CD4-positive, alpha-beta T cell treated with Interleukin-6 for 4 hours (primary cell): ENCODE measurements around the gene SLC39A11.
"Not testable (repeated sequence)": the region's sequence is repeated elsewhere in the genome, so short reads cannot be mapped to it uniquely, and the experiment has no call there.

Experiments used
- DNase-seq: peaks from one replicate; pipeline ENCODE4 v3.0.0-alpha.2; 2020; ENCODE audit warnings: mixed read lengths

Gene SLC39A11

GRCh38 chr17:72661945-72662826 lies 430.3 kb downstream of the SLC39A11 start:
- no peak for DNase-seq

GRCh38 chr17:72661116-72661944 lies 431.2 kb downstream of the SLC39A11 start:
- no peak for DNase-seq

DNA sequence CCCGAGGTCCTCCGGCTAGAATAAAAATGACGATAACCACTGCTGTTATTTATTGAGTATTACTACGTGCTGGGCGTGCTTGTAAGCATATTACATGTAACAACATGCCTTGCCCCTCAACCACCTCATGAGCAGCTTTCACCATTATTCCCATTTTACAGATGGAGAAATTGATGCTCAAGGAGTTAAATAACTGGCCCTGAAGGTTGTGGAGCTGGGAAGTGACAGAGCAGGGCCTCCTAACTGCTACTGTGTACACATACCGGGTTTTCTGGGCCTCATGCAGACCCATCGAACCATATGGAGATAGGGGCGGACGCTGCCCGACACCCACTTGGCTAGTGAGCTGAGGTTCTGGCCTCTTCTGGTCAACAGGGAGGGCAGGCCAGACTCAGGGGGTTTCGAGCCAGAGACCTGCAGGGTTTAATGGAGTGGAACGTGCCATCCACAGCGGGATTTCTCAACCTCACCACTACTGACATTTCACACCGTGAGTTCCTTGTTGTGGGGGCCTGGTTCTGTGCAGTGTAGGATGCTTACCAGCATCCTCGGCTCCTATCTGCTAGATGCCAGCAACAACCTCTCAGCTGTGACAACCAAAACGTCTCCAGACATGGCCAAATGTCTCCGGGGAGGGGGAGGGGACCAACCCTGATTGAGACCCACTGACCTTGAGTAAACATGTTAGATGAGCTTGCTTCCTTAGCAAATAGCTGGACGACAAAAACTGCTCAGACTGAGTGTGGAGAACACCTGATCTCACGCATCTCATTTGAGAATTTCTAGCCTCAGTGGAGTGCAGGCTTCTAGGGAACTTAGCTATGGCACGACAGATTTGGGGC lies 432.0 kb downstream of the SLC39A11 start:
- no peak for DNase-seq

- no peak for DNase-seq
These were observed 432.7 kb downstream of the SLC39A11 start for GRCh38 chr17:72659811-72660210.

DNA sequence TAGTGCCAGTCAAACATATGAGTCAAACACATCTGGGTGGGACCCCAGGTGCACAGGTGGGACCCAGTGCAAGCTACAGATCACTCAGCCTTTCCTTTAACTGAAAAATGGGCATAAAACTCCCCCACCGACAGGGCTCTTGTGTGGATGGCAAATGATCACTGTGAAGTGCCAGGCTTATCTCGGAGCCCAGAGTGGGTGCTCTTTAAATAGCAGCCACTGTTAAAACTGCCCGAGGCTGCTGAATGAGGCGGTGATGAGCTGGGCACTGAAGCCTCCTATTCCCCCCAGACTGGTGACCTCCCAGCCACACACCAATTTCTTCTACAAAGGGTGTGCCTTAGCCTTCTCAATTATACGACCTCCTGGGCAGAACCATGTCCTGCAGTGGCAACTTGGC lies 433.8 kb downstream of the SLC39A11 start:
- DNase-seq: no peak

DNA sequence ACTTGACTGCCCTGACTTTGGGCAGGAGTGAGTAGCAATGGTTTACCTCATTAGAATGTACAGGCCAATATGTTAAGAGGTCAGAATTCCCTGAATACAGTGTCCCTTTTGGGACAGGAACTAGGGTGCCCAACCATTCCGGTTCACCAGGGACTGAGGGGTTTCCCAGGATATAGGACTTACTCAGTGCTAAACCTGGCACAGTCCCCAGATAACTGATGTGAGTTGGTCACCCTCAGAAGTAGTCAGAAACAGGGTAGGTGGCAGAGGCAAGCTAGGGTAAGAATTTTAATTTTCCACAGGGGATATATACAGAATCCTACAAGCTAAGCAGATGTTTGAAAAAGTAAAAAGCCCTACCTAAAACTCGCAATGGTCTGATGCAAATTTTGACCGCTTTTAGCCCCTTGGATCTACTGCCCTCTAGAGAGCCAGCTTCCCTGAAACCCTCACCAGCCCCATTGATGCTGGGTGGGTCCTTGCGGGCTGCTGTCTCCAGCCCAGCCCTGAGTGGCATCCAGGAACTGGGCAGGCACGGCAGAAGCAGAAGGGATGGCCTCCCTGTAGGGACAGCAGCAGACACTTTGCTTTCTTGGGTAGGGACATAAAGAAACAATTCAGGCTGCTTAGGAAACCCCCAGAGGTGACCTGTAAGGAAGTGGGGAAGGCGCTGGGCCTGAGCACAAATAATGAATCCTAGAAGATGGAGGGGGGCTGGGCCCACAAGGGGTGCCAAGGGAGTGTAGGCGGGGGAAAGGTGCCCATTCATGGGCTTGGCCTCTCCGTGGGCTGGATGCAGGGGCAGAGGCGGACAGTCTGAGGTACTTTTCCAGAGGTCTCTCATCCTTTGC lies 434.8 kb downstream of the SLC39A11 start:
- DNase-seq: no peak

GRCh38 chr17:72656130-72656763 lies 436.2 kb downstream of the SLC39A11 start:
- DNase-seq: no peak

DNA sequence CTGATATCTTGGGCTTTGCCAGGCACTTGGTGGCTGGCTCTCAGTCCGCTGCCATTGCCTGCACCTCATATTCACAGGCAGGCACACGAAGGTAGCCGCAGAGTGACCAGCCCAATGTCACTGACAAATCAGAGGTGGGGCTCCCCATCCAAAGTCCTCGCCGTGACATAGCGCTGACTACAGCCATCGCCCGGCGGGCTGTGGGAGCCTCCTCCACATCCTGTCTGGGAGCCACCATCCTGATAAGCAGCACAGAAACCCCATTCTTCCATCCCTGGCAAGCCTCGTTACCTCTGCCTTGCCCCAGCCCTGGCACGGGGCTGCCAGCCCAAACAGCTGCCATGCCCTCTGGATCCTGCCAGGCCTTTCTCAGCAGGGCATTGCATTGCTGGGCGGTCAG lies 437.8 kb downstream of the SLC39A11 start:
- no peak for DNase-seq

DNA sequence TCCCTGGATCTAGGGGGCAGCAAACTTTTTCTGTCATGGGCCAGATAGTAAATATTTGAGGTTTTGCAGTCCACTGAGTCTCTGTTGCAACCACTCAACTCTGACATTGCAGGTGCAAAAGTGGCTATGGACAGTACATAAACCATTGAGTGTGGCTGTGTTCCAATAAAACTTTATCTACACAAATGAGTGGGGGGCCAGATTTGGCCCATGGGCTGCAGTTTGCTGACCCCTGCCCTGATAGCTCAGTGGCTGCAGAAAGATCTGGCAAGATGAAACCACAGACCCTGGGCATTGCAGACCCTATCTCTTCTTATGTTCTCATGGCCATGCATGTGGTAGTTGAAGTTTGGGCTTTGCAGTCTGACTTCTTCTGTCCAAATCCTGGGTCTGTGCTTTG lies 440.5 kb downstream of the SLC39A11 start:
- DNase-seq: no peak

GRCh38 chr17:72648702-72649101 lies 443.8 kb downstream of the SLC39A11 start:
- DNase-seq: no peak

GRCh38 chr17:72646176-72646575 lies 446.3 kb downstream of the SLC39A11 start:
- no peak for DNase-seq

GRCh38 chr17:72644492-72644891 lies 448.0 kb downstream of the SLC39A11 start:
- no peak for DNase-seq

DNA sequence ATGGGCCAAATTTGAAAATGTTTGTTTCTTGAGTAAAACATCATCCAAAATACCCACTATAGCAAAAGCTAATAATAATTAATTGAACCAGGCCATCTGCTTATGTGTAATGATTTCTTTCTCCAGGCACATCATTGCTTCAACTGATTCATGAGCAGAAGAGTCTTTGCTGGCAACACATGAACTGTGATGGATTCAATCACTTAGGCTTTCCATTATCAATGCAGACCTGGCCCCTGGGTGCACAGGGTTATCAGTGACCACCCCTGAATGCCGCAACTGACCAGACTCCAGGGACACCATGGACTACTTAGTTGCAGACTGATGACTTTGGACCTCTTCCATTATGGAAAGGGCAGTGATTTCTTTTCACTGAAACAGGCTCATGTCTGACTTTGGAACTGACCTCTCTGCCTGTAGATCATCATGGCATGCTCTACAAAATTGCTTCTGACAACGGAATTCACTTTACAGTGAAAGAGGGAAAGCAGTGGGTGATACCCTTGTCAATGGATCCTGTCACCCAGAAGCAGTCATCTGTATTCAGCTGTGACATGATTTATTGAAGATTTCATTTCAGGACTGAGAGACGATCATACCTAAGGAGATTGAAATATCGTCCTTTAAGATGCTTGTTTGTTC lies 448.8 kb downstream of the SLC39A11 start:
- DNase-seq: no peak

GRCh38 chr17:72642720-72643119 lies 449.8 kb downstream of the SLC39A11 start:
- DNase-seq: no peak

DNA sequence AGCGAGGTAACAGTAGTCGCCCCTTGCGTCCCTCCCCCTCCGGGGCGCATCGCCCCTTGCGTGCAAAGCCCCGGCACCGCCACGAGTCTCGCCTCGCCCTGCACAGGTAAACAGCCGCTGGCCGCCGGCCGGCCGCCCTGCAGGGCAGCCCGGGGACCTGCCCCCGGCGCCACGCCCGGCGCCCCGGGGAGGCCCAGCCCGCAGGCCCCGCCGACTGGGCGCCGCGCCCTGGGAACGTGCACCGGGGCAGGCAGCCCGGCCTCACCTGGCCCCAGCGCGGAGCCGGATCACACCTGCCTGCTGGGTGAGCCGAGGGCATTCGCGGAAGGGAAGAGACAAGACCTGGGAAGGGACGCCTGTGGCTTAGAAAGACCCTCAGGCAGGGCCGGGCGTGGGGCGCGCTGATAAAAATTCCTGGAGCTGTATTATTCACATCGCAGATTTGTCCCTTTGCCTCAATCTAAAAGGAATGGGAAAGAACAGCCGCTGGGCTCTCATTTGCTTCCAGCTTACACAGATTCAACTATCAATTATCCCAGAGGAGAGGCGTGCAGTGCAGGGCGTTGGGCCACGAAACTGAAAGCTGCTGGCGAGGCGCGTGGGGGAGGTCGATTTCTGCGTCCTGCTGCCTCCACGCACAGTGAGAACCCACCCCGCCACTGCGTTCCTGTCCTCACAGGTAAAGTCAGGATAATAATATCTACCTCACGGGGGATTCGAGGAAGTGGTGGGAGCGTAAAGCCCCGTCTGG lies 451.9 kb downstream of the SLC39A11 start:
- no peak for DNase-seq

DNA sequence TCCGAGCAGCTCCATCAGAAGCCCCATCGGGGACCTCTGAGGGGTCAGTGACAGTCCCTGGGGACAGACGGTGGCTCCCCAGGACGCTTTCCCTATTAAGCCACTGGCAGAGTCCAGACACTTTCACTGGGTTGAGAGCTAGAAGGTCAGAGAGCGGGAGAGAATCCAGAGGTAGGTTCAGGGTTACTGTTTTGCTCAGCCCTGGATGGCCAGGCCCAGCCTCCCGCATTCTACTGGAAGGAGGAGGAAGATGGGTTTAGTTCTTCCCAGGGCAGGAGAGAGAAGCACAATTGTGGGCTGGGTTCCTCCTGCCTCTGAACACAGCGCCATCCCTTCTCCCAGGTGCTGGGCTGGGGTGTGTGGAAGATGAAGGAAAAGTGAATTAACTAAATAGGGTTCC lies 452.8 kb downstream of the SLC39A11 start:
- DNase-seq: no peak

GRCh38 chr17:72638932-72639331 lies 453.6 kb downstream of the SLC39A11 start:
- not testable (repeated sequence) for DNase-seq

GRCh38 chr17:72635034-72635635 lies 457.4 kb downstream of the SLC39A11 start:
- DNase-seq: no peak

GRCh38 chr17:72634621-72635020 lies 457.9 kb downstream of the SLC39A11 start:
- peak; percentile 24 for DNase-seq
